PFSK-1 (cell line): ENCODE measurements around the gene SLC25A17.

Source experiments
- POLR2AphosphoS5 ChIP-seq: IDR thresholded peaks from 2 replicates; pipeline ENCODE4 v1.6.1; 2012; ENCODE audit warnings: low read depth, mild to moderate bottlenecking, control low read depth, low read length, moderate library complexity
- SIN3A ChIP-seq: IDR thresholded peaks from 2 replicates; pipeline ENCODE4 v1.6.1; 2012; ENCODE audit warnings: mild to moderate bottlenecking, low read length, moderate library complexity, borderline replicate concordance; ENCODE audit not compliant: insufficient read depth
- TF ChIP-seq, protein P1 (sequence below), 2 experiments: IDR thresholded peaks; 2 replicates each; pipeline versions ENCODE4 v1.6.1 to v1.8.0; 2011 to 2012; ENCODE audit warnings: low read depth in 2 of 2, low read length in 2 of 2, control low read depth in 1 of 2, inconsistent platforms in 1 of 2, mild to moderate bottlenecking in 1 of 2, moderate library complexity in 1 of 2; ENCODE audit not compliant: insufficient read depth in 1 of 2

- TF ChIP-seq, protein P1, sequence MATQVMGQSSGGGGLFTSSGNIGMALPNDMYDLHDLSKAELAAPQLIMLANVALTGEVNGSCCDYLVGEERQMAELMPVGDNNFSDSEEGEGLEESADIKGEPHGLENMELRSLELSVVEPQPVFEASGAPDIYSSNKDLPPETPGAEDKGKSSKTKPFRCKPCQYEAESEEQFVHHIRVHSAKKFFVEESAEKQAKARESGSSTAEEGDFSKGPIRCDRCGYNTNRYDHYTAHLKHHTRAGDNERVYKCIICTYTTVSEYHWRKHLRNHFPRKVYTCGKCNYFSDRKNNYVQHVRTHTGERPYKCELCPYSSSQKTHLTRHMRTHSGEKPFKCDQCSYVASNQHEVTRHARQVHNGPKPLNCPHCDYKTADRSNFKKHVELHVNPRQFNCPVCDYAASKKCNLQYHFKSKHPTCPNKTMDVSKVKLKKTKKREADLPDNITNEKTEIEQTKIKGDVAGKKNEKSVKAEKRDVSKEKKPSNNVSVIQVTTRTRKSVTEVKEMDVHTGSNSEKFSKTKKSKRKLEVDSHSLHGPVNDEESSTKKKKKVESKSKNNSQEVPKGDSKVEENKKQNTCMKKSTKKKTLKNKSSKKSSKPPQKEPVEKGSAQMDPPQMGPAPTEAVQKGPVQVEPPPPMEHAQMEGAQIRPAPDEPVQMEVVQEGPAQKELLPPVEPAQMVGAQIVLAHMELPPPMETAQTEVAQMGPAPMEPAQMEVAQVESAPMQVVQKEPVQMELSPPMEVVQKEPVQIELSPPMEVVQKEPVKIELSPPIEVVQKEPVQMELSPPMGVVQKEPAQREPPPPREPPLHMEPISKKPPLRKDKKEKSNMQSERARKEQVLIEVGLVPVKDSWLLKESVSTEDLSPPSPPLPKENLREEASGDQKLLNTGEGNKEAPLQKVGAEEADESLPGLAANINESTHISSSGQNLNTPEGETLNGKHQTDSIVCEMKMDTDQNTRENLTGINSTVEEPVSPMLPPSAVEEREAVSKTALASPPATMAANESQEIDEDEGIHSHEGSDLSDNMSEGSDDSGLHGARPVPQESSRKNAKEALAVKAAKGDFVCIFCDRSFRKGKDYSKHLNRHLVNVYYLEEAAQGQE (IDR thresholded peaks at IDR 0.05; ENCODE audit: insufficient read depth in 1 of 2, low read depth in 2 of 2, low read length in 2 of 2) = no peak
- TF ChIP-seq POLR2AphosphoS5 = no peak
- TF ChIP-seq SIN3A = no peak
These were observed 34.8 kb upstream of the SLC25A17 start for GRCh38 chr22:40853961-40854360.
